HG03460 (cell line): Measurements from ENCODE around the gene PDE10A.

ENCODE experiments used
- ATAC-seq: cut with Tn5 transposase; IDR thresholded peaks from one replicate; pipeline ENCODE4 v1.9.1; 2021; ENCODE audit not compliant: unreplicated experiment

The PDE10A gene

DNA sequence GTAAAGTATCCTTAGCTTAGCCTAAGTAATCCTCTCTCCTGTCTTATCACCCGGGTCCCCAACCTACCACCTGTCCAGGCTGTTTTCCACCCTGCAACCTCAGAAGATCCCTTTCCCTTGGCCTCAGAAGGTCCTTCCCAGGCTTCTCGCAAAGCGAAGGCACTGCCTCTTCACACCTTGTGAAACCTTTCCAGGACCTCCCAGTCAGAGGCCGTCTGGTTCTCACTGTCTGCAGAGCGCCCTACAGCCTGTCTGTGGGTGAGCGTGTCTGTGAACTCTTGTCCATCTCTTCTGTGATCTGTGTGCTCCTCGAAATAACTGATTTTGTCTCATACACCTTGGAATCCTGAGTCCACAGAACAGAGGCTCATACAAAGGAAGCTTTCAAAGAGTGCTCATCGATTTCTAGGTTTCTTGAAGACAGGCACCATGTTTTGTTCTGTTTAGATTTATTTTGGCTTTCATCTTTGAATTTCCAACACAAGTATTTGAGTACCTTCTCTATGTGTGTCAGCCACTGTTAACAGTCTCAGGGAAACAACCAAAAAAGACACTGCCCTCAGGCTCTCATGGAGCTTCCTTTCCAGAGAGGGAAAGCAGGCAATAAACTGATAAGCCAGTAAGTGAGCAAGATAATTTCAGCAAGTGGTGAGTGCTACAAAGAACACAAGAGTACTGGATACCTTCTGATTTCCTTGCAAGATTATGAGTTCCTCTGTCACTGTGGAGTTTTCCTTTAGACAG lies 6.3 kb downstream of the PDE10A start:
- no peak for ATAC-seq

GRCh38 chr6:165655191-165655590 lies 7.8 kb downstream of the PDE10A start:
- no peak for ATAC-seq

DNA sequence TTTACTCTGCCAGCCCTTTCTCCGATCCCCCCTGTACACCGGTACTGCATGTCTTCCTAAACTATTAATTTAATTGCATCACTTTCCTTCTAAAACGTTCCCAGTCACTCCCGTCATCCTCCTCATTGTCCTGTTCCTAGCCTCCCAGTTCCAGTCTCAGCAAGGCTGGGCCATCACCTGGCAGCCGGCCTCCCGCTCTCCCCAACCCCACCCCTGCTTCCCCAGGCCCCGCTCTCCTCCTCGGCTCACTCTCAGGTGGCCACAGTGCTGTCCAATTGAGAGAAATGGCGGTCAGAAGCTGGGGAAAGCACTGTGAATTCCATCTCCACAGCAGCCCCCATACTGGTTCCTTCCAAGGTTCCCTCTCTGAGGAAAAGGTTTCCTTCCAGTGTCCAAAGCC lies 8.9 kb downstream of the PDE10A start:
- ATAC-seq: no peak

- no peak for ATAC-seq
These were observed 9.4 kb downstream of the PDE10A start for GRCh38 chr6:165653607-165654006.

GRCh38 chr6:165653196-165653595 lies 9.8 kb downstream of the PDE10A start:
- no peak for ATAC-seq

DNA sequence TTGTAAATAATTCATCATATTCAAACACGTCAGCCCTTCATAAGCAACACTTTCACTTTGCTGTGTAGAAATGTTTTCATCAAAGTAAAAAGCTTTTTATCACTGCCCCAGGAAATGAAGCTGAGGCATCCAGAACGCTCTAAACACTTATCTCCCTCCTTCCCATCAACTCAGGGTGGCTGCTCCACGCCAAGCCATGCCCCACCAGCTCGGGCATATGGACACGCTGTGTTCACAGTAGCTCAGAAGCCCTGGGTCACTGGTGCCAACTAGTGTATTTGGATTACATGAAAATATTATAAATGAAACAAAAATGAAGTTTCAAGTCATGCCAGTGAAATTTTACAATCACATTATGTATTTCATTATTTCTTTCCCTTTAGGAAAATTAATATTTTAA lies 10.3 kb downstream of the PDE10A start:
- no peak for ATAC-seq

- ATAC-seq: no peak
These were observed 13.6 kb downstream of the PDE10A start for GRCh38 chr6:165649166-165650137.

- no peak for ATAC-seq
These were observed 16.0 kb downstream of the PDE10A start for GRCh38 chr6:165647041-165647440.

DNA sequence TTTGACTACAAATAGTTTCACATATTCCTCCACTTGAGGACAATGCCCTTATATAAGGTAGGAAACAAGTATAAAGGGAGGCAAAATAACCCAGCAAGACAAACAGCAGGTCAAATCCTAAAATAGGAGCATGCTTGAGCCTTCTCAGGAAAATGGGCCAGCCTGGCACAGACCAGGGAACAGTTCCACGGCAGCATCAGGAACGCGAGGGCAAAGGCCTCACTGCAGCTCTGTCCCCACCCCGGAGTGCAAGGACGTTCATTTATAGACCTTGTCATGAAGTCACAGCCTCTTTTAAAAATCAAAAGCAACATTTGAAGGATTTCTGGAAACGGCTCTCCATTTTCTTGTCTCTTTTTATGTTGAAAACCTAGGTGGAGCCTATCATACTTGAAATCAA lies 17.1 kb downstream of the PDE10A start:
- no peak for ATAC-seq

GRCh38 chr6:165644586-165645266 lies 18.3 kb downstream of the PDE10A start:
- no peak for ATAC-seq

GRCh38 chr6:165643015-165643414 lies 20.0 kb downstream of the PDE10A start:
- no peak for ATAC-seq

- ATAC-seq: no peak
These were observed 21.3 kb downstream of the PDE10A start for GRCh38 chr6:165641672-165642156.

DNA sequence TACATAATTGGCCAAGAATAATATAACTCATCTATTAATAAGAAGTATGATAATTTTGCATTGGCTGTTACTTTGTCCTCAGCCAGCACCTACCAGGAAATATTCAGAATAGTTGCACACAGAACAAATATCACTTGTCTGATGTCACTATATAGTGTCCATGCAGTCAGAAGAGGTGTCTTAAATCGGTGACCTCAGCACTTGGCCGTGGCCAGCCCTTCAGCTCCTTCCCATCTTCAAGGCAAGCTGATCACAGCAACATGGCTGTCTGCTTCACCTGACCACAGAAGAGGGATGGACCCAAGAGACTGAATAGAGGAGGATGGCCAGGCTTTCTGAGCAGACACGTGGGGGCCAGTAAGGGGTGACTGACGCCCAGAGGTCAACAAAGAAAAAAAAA lies 22.2 kb downstream of the PDE10A start:
- no peak for ATAC-seq

DNA sequence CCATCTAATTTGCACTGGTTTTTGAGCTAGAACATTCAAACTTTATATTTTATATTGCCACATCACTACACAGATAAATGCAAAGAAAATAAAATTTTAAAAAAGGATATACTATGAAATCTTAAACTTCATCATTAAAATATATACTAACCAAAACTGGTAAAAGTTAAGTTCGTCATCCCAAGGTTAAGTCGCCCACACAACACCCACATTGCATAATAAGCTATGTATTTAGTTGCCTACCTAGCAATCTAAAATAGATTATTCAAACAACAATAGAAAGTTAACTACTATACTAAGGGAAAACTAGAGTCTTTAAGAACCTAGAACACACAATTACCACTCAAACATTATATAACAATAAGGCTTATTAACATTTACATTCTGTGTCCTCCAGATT lies 24.5 kb downstream of the PDE10A start:
- no peak for ATAC-seq

GRCh38 chr6:165637586-165637985 lies 25.5 kb downstream of the PDE10A start:
- ATAC-seq: no peak

GRCh38 chr6:165636402-165637048 lies 26.5 kb downstream of the PDE10A start:
- no peak for ATAC-seq

- no peak for ATAC-seq
These were observed 27.1 kb downstream of the PDE10A start for GRCh38 chr6:165635965-165636364.

DNA sequence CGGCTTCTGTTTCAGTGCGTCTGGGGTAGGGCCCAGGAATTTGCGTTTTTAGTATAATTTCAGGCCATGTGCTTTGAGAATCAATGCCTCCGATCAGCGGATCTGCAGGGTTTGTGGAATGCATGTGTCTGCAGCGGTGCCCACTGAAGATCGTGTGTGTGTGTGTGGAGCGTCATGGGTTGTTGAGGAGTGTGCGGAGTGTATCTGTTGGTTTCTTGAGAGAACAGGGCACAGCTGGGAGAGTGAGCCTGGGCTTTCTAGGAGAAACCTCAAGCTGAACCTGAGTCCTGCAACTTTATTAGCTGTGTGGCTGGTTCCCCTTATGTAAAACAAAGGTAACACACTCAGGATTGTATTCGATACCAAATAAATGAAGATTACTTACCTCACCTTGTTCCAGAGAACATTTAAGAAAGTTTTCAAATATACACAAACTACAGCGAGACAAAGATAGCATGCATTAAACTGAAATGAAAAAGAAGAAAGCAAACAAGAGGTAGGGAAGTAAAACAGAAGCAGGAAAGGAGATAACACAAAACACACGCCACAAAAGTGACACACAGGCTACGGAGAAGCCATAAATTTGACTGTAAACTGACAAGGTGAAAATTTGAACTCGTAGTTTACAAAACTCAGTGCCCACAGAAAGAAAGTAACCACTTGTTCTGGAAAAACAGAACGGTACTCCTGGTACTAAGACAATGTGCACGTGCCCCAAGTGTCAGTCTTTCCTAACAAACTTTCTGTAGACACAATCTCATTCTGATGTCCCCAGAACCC lies 28.8 kb downstream of the PDE10A start:
- no peak for ATAC-seq

GRCh38 chr6:165632194-165632593 lies 30.8 kb downstream of the PDE10A start:
- ATAC-seq: no peak

DNA sequence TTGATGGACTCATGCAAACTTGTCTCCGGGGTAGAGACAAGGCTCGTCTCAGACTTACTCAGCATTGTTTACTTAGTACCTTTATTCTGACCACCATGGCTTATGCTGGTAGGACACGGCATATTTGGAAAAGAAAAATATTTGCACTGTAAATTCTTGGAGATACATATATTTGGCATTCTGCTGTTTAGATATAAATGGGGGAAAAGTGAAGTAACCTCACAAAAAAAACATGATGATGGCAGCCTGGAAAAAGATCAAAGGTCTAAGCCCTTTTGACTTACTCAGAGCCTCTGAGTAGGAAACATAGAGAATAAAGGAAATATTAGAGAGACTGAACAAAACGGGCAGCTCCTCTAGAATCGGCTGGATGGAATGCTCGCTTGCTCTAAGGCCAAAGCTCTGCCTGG lies 32.5 kb downstream of the PDE10A start:
- no peak for ATAC-seq
